IPS-11a (cell line): Measurements from ENCODE around the gene RBM33.

ENCODE experiments used
- H3K4me3 ChIP-seq: one replicate; pipeline ENCODE4 v1.5.1; 2013; ENCODE audit warnings: low read depth, low read length, control low read depth

The RBM33 gene

DNA sequence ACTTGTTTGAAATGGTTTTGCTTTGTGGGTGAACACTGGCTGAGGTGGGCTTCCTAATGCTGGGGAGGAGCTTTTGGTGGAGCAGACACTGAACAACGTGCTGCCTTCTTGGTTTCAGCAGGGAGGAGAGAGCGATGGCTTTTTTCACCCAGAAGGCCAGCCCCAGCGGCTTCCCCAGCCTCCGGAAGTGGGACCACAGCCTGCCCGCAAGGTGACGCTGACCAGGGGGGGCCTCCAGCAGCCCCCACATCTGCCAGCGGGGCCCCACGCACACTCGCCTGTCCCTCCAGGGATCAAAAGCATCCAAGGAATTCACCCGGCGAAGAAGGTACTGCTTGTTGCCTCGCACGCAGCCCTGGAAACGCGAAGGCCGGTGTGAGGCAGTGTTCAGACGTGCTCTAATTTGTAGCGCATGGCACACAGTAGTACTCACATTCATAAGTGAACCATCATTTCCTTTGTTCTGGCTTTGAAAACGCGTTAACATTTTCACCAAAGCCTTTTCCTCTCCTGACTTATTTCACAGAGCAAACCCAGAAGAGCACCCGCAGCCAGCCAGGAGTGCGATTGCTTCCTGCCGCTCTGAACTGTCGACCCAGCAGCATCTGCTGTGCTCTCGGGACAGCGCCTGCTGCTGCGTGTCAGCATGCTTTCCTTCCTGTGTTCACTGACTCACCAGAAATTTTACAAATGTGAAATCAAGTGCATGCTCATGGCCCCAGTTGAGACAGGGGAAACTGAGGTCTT is 119.4 kb downstream of the RBM33 start:
- no peak overlapping the region for H3K4me3 ChIP-seq

DNA sequence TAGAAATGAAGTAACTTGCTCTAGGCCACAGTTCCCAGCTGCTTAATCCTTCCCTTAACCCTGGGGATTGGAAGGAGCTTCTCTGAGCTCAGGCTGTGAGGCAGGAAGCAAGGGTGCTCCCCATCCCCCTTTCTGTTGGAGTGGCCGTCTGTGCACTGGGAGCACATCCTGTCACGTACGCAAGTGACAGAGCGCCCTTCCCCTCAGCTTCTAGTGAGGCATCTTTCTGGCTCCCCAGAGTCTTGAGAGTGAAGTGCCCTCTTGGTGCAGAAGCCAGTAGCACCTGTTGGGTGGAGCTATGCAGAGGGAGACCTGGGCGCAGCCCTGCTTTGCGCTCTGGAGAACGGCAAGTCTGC is 120.0 kb downstream of the RBM33 start:
- H3K4me3 ChIP-seq, result no peak overlapping the region

DNA sequence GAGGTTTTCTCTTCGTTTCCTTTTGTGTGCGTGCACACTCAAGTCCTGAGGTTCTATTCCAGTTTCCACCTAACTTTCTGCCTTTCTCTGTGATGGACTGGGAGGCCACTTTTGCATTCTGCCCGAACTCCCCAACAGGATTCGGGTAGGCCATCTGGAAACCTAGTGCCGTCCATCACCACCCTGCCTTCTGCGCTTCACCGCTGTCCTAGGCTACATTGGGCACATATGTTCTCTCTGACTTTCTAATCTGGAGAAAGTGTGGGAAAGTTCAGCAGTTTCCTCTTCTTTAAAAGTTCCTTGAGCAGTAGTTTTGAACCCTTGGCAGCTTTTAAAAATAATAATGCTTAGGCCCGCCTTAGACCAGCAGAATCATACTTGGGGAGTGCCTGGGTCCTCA is 121.0 kb downstream of the RBM33 start:
- H3K4me3 ChIP-seq, result no peak overlapping the region

DNA sequence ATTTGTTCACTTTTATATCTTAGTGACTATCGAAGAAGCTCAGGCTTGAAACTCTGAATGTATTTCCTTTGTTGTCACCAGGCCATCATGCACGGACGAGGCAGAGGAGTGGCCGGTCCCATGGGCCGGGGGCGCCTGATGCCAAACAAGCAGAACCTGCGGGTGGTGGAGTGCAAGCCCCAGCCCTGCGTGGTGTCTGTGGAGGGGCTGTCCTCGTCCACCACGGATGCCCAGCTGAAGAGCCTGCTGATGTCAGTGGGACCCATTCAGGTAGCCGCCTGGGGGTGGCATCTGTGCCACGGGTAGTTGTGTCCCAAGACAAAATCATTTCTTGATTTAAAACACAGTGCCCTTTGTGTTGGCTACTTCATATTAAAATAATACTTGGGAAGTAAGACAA is 121.9 kb downstream of the RBM33 start:
- no peak overlapping the region for H3K4me3 ChIP-seq

DNA sequence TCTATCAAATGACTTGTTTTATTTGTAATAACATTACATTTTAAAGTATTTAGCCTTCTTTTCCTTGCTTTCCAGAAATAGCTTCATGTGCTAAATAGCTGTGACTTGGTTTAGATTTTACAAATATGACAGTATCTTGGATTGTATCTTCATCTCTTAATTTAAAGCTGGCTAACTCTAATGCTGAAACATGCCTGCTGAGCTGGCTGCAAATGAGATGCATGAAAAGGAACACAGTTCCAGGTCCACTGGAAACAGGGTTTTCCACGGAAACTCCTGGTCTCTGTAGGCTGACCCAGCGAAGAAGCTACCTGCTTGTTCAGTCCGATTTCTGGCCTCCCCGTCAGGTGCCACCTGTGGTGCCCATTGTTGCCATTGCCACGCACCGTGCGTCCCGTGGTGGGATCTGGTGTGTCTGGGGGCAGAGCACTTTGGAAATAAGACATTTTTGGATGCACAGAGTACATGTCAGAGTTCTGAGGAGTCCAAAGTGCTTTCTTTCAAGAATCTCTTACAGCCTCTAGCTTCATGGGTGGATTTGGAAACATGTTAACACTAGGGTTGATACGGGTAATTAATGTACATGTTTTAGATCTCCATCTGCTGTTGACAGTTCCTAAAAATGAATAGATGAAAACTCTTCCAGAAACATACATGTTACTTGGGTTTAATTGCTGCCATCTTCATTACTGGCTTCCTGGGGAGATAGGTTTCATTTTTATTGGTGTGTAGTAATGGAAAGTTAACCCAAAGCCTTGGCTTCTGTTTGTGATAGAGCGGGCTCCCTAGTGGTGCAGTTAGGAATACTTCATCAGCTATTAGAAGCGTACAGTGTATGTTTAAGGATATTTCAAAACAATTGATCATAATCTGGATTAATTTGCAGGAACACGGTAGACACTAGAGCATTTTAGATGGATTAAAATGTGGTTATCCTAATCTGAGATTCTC is 122.8 kb downstream of the RBM33 start:
- H3K4me3 ChIP-seq, result no peak overlapping the region

DNA sequence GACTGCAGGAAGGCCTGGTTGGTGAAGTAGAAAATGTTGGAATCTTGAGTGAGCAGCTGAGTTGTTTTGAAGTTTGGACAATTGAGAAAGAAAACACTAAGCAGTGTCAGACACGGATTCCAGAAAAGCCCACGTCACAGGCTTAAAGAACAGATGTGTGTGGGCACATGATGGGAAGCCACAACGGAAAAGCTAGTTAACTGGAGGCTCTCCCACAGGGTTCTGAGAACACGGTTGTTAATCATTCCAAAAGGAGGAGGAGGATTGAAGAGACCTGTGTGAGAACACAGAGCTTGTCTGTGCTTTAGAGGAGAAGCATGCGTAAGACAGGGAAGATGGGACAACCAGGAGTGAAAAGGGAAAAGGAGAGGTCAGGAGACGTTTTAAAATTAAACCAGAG is 125.2 kb downstream of the RBM33 start:
- no peak overlapping the region for H3K4me3 ChIP-seq

DNA sequence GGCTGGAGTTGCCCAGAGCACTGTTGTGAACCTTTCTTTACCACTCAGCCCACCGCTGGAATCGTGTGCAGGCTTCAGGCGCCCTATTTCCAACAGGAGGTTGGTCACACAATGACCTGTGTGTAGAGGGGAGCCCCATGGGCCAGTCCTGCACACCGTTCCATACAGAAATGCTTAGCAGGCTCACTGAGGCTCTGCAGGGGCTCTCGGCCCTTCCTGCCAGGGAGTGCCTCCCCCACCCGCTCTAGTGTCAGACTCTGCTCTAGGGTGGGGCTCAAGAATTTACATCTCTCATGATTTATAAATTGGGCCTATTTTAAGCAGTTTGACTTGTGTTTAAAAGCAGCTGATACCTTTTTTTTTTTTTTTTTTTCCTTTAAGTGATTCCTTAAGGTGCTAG is 125.8 kb downstream of the RBM33 start:
- H3K4me3 ChIP-seq, result no peak overlapping the region

DNA sequence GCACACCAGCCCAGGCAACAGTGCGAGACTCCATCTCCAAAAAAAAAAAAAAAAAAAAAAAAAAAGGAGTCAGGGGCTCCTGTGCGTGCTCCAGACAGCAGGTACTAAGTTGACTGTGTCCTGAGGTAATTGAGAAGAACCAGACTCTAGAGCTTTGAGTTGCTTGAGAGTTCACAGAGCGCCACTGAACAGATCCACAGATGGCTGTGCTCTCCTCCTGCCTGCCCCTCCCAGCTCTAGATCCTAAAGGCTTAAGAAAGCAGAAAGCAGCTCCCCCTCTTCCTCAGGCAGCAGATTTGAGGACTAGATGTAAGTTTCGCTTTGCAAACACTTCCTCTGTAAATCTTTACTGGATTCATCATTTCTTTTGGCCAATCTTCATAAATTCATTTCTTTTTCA is 129.1 kb downstream of the RBM33 start:
- no peak overlapping the region for H3K4me3 ChIP-seq

DNA sequence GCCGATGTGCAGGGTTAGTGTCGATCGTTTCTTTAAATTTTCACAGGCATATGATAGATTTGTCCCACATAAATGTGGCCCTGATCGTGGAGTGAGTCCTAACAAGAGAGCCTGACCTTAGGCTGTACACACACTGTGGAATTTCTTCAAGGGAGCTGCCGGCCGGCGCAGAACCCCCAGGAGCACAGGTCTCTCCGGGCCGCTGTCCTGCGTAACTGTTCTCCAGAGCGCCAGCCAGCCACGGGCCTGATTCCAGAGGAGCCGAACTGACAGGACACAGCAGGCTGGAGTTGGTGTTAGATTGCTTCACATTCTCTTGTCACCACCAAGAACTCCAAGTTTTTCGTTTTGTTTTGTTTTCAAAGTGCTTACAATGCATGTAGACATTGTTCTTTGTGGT is 130.5 kb downstream of the RBM33 start:
- H3K4me3 ChIP-seq, result no peak overlapping the region

DNA sequence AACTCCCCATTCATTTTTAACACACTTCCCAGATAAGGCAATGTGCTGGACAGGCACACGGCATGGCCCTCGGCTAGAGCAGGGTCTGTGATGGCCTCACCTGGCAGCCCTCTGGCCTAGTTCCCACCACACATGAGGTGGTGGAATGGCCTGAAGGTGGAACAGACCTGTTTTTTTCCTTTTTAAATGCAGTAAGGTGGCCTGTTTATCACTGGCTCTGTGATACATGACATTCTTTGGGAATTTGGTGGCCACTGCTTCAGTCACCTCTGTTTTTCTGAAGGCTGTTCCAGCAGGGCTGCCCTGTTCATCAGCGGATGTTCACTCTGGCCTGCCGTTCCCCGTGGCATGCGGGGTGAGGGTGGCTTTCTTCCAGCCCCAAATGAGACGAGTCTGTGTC is 131.2 kb downstream of the RBM33 start:
- no peak overlapping the region for H3K4me3 ChIP-seq

DNA sequence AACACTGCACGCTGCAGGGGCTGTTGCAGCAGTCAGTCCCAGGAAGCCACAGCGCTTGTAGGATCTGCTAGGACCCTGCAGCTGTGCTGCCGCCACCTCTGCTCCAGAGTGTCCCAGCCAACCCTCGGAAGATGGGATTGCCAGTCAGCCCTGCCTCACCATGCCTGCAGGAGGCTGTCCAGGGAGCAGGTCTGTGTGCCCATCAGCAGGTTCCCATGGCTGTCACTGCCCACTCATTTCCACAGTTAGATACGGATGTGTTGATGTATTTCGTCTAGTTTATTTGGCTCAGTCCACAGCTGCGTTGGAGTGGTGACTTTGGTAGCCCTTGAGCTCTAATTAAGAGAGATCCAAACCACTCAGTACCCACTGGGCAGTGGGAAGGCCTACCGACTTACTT is 132.1 kb downstream of the RBM33 start:
- H3K4me3 ChIP-seq, result no peak overlapping the region

DNA sequence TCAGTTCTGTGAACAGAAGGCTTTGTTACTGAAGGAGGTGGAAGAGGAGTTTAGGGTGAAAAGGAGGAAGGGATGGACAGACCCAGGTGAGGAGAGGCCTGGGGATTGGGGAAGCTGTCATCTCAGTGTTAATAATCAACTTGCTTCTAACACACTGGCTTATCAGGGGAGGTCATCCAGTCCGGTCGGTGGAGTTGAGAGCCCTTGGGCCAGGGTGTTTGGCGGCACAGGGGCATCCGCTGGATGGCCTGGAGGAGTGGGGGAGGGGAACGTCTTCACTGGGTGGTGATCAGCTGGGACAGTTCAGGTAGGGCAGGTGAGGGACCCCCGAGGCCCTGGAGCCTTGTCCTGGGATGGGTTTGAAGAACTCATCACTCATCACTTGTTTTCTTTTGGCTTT is 133.9 kb downstream of the RBM33 start:
- no peak overlapping the region for H3K4me3 ChIP-seq

DNA sequence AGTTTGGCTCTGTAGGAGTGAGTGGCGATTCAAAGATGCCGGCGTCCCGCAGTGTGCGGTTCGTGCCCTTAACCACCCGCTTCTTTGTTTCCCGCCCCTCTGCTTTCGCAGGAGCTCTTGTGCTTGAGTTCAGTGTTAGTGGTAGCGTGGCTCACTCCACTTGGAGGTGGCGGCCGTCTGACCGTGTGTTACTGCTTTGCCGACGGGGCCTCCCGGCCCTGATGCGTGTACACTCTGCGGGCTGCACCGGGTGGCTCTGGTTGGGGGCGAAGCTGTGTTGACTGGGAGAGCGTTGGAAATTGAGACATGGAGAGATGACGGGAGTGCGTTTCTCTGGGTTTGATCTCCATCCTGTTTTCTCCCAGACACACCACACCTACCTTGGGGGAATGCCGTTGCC is 136.4 kb downstream of the RBM33 start:
- H3K4me3 ChIP-seq, result no peak overlapping the region

DNA sequence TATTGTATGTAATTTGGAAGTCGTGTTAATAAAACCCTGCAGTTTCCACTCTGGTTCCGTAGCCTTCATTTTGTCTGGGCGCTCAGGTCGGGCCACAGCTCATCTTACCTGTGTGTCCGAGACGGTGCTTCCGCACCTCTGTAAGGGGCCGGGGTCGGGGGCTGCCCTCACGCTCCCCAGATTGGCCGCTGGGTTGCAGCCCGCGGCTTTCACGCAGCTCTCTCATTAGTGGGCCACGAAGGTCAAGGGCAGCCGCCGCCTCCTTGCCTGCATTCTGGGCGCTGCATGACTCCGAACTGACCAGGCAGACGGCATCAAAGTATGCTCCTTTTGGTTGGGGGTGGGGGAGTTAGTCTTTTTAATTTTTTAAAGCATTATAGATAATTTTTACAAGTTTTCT is 137.0 kb downstream of the RBM33 start:
- no peak overlapping the region for H3K4me3 ChIP-seq

DNA sequence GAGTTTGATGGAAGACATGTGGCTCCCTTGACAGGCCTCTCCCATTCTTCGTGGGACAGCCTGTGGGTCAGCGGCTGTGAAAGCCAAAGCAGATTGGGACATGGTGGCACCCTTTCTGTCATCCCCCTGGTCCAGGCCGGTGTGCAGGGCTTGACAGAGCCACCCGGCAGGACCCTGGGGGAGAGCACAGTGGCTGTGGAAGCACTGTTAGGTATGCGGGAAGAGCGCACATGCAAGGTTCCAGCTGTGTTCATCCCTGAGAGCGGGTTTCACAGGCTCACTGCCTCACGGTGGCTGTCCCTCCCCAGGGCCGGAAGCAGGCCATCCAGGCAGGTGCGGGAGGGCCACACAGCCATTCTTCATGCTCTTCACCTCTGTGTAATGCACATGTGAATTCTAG is 138.0 kb downstream of the RBM33 start:
- no peak overlapping the region for H3K4me3 ChIP-seq

DNA sequence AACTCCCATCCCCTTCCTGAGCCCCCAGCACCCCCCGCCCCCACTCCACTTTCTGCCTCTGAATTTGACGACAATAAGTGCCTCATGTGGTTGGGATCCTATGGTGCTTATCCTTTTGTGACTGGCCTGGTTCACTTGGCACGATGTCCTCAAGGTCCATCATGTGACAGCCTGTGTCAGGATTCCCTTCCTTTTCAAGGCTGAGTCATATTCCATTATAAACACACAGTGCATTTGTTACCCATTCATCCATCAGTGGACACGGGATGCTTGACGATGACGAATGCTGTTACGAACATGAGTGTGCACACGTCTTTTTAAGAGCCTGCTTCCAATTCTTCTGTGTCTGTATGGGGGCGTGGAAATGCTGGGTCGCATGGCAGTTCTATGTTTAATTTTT is 141.1 kb downstream of the RBM33 start:
- no peak overlapping the region for H3K4me3 ChIP-seq

DNA sequence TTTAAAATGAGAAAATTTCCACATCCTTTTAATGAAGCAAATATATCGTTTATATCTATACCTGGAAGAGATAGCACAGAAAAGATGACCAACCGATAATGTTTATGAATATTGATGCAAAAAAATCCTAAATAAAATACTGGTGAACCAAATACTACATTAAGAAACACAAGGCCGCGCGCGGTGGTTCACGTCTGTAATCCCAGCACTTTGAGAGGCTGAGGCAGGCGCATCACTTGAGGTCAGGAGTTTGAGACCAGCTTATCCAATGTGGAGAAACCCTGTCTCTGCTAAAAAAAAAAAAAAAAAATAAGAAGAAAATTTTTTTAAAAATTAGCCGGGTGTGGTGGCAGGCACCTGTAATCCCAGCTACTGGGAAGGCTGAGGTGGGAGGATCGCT is 142.0 kb downstream of the RBM33 start:
- H3K4me3 ChIP-seq, result no peak overlapping the region

DNA sequence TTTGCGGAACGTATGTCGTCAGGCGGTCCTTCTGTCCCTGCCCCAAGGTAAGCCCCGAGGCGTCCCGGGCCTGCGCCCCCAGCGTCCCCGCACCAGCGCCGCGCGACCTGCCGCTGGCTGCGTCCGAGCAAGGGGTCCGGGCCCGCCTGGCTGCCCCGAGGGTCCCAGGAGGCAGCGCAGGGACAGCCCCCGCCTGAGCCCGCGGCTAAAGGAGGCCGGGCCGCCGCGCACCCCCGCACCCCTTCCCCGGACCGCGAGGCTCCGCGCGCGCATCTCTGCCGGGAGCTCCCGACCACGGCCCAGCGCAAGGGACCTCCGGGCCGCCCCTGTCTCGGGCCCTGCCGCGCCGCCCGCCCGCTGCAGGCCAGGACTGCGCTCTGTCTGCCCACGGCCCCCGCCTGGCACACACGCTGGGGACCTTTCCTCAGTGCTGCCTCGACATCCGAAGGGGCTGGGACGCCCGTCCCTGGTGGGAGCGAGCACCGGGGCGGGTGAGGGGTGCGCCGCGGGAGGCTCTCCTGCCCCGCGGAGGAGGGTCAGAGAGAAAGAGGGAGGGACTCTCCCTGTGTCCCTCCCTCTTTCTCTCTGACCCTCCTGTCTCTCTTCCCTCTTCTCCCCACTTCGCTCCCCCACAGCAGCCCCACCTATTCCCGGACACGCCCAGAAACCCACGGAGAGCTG is 142.8 kb downstream of the RBM33 start:
- peak overlapping the region; percentile 30 for H3K4me3 ChIP-seq

DNA sequence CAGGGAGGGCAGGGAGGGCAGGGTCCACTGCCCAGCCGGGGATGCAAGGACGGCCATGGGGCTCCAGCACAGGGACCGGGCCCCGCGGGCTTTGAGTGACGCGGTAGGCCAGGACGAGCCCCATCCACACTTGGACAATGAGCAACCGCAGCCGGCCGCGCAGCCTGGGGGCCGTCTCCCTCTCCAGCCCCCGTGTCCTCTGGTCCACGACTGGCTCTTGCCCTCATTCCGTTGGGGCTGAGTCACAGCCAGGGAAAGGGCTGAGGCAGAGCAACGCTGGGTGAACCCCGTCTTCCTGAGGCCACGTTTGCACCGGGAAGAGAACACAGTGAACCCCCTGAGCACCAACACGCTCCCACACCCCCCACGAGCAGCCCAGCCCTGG is 144.1 kb downstream of the RBM33 start:
- H3K4me3 ChIP-seq, result no peak overlapping the region

DNA sequence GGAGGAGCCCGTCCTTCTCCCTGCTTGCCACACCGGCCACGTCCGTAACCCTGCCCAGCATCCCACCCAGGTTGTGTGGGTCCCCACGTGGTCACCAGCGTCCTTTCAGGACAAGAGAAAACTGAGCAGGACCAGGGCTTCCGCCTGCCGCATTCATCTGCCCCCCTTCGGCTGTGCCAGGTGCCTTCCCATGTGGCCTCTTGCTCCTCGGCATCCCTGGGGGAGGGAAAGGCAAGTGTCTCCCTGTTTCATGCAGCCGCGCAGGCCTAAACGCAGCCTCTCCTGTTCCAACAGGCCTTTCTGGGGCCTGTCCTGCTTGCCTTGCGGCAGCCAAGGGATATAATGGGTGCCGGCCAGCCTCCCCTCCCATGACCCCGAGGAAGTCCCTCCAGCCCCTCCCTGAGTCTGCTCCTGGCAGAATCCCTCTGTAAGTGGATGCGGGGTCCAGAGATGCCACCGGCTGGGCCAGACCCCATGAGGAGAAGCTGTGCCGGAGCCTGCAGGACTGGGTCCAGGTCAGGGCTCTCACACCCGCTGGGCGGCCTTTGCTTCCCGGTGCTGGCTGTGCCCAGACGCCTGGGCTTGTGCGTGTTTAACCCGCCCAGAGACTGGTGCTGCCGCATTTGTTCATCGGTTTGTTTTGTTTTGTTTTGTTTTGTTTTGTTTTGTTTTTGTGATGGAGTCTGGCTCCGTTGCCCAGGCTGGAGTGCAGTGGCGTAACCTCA is 144.7 kb downstream of the RBM33 start:
- H3K4me3 ChIP-seq, result no peak overlapping the region

DNA sequence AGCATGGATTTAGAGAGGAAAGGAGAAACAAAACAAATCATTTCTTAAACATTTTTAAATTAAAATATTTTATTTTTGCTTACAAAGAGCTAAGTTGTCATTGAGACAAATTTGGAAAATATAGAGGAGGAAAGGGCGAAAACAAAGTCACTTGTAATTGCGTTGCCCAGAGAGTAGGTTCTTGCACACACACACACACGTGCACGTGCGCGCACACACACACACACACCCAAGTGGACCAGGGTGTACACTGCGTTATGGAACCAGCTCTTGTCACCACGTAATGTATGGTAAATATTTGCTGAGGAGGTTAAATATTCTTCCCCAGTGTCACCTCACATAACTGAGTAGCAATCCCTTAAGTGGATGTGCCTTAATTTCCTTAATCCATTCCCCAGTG is 146.2 kb downstream of the RBM33 start:
- H3K4me3 ChIP-seq, result no peak overlapping the region
